Ishikawa (cell line): ENCODE measurements around the gene DOCK2.

Experiments used
- REST ChIP-seq: IDR thresholded peaks from 2 replicates; pipeline ENCODE4 v1.6.1; 2012; ENCODE audit warnings: low read depth, mild to moderate bottlenecking
- TCF12 ChIP-seq: IDR thresholded peaks from 2 replicates; pipeline ENCODE4 v1.6.1; 2012; ENCODE audit warnings: low read depth

- no peak for TF ChIP-seq REST
- TF ChIP-seq TCF12, result no peak
These were observed 230.3 kb downstream of the DOCK2 start for GRCh38 chr5:169867347-169867746.
